UCSD-AML1 (cell line): ENCODE data around the gene ATP9B.

Source experiments
- DNase-seq: peaks from one replicate; lab custom pipeline; 2025; ENCODE audit not compliant: unreplicated experiment; lab: John Stamatoyannopoulos, UW

Gene ATP9B

GRCh38 chr18:79195716-79196683, 126.8 kb downstream of the ATP9B start:
- no peak for DNase-seq

DNA sequence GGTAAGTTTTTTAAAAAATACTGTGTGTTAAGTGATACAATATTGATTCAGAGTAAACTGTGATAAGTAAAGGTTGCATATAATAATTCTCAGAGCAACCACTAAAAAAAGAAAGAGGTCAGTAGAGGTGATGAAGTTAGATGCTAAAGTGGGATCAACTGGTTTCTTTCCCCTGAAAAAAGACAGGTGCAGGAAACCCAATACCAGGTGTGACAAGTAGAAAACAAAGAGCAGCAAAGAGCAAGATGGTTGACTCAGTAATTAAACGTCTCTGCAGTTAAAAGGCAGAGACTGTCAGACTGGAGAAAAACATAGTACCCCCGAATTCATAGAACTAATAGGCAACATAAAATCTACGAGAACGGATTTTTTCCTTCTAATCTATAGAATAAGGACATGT, 128.3 kb downstream of the ATP9B start:
- no peak for DNase-seq

GRCh38 chr18:79199691-79200374, 130.6 kb downstream of the ATP9B start:
- DNase-seq = no peak

DNA sequence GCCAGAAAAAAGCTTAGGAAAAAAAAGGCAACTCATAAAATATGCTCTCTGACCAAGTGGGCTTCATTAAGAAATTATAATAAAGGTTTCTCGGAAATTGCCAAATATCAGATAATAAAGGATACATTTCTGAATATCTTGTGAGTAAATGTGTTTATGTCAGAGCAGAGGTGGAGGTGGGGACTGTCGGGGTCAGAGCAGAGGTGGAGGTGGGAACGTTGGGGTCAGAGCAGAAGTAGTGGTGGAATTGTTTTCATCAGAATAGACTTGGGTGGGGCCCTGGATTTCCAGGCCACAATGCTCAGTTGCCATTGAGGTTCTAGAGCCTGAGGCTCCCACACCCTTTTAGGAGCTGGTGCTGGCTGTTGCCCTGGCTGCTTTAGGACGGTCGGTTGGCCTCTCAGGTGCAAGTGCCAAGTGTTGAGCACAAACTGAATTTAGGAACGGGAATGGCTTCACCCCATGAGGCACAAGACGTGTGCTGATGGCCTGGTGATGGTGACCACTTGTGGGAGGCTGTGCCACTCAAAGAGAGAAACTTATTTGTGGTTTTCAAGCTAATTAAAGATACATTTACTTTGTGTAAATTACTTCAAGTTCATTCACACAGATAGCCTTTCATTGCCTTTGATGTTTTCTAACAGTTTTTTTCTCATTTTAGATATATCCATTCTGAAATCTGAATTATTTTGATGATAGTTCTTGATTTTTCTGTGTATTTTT, 131.5 kb downstream of the ATP9B start:
- DNase-seq = no peak

GRCh38 chr18:79203017-79203605, 133.9 kb downstream of the ATP9B start:
- no peak for DNase-seq

DNA sequence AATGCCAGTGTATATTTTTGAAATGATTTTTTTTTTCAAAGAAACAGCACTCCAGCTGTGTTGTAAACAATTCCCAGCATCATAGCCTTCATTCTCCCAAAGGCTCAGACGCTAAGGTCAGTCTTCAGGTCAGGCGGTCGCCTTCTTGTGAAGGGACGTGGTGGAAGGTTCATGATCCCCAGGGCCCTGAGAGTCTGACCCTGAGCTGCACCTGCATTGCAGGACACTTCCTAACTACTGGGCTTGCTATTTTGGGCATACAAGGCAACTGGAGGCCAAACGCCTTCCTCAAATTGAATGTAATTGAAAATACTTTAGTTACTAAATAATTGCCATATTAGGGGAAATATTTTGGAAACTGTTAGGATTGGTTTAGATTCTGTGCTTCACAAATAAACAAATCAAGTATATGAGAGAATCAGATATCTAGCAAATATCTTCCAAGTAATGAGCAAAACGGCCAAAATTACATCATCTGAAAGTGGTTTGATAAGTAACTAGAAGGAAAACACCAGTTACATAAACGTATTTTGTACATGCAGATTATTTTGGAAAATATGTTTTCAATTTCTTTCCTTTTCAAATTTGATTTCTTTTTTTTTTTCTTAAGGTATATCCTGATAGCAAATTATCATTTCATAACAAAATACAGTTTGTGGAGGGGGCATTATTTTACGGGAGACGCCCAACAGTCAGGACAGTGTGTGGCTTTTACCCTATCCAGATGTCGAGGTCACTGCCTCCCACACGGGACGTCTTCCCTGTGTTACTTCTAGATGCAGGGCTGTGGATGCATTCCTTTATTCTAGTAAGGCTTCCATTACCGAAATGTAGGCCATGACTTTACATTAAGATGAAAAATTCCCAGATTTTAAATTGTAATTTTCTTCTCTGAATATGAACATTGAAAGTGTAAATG, 136.0 kb downstream of the ATP9B start:
- no peak for DNase-seq

DNA sequence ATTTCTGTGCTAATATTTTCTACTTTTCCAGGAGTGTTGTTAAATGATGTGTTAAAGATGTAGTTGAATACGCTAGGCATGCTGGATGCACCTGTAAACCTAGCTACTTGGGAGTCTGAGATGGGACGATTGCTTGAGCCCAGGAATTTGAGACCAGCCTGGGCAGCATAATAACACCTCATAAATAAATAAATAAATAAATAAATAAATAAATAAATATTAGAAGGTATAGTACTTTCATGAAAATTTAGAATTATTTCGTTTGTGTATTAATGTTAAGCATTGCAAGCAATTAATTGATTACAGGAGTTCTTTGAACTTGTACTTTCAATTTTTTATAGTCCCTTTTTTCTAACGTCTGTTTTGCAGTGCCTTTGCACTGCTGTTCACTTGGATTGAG, 137.2 kb downstream of the ATP9B start:
- DNase-seq = no peak

DNA sequence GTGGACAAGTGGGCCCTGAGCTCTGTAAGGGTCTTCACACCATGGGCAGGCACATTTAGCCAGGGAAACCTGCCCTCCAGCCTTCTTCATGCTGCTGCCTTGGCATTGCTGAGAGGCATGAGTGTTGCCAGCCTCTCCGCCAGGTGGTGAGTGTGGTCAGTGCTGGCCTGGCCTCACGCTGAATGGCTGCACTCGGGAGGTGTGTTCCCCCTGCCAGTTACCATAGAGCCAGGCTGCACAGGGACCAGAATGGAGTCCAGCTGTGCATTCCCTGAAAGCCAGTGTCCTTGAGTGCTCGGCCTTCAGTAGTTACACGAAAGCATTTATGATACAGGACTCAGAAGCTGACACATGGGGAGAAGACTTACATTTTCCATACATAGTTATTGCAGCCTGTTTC, 139.7 kb downstream of the ATP9B start:
- DNase-seq = no peak

DNA sequence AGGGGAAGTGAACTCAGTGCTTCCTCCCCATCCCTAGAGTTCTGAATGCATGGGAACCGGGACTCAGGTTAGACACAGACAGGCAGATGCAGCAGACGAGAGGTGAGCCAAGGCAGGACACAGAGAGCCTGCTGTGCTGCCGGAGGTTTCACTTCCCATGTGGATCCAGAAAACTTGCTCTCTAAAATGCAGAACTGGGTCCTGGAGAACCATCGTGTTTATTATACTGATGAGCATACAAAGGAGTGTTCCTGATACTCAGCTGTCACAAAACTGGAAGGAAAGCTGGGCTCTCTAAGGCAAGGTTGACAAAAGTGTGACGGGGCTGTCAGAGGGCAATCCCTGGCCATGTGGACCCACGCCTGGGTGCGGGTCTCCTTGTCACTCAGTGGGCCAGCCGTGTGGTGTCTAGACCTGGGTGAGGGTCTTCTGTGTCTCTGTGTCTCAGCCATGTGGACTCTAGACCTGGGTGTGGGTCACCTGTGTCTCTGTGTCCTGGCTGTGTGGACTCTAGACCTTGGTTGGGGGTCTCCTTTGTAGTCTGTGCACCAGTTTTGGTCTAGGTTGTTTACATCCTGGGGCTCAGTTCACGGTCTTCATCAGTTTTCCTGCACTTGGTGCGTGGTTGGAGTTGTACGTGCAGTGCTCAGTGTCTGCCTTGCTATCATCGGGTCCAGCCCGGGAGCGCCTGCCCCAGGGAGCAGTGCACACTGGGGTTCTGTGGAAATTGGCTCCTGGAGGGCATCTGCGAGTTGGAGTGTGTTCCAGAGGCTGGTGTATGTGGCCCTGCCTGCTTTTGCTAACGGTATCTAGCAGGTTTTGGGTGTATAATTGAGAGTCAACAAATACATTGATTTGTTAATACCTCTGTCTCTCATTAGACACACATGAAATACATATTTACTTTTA, 141.1 kb downstream of the ATP9B start:
- no peak for DNase-seq

DNA sequence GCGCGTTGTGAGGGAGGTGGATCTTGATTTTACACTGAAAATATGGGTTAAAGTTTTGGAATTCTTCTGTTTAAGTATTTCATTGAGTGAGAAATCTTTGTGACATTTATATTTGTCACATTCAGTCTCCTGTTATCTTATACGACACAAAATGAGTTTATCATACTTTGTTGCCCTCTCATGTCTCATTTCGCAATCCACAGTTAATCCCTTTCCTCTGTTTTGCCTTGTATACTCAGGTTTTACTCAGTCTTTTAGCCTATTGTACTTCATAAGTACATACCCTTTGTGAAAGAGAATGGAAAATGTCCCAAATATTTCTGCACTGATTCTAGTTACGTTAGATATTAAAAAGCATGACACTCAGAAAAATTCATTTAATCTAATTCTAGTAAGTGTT, 142.7 kb downstream of the ATP9B start:
- DNase-seq = no peak

- no peak for DNase-seq
Measured at GRCh38 chr18:79214056-79214455, 144.9 kb downstream of the ATP9B start.

- no peak for DNase-seq
Measured at GRCh38 chr18:79216176-79216575, 147.0 kb downstream of the ATP9B start.

DNA sequence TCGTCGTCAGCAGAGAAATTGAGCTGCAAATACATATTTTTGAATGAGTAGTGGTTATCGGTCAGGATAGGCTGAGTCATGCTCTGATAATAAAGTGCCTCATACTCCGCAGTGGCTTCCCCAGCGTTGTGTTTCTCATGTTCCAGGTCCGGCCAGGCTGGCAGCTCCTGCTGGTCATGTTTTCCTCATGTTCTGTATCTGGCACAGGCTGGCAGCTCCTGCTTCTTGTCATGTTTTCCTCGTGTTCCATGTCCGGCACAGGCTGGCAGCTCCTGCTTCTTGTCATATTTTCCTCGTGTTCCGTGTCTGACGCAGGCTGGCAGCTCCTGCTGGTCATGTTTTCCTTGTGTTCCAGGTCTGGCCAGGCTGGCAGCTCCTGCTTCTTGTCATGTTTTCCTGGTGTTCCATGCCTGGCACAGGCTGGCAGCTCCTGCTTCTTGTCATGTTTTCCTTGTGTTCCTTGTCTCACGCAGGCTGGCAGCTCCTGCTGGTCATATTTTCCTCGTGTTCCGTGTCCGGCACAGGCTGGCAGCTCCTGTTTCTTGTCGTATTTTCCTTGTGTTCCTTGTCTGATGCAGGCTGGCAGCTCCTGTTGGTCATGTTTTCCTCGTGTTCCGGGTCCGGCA, 148.9 kb downstream of the ATP9B start:
- DNase-seq = no peak

GRCh38 chr18:79218605-79219190, 149.5 kb downstream of the ATP9B start:
- DNase-seq = no peak

DNA sequence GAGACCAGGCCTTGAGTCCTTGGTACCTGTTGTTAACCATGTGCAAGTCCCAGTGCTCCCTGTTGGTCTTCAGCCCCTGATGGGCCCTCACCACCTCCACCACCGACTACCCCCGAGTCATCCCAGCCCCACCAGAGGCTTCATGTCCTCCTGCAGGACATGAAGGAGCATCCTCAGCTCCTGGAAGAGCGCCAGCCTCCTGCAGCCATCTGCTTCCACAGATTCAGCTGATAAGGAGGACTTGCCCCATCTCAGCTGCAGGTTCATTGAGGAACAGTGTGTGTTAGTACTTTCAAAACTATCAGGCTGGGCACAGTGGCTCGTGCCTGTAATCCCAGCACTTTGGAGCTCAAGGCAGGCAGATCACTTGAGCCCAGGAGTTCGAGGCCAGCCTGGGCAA, 151.9 kb downstream of the ATP9B start:
- DNase-seq = no peak

DNA sequence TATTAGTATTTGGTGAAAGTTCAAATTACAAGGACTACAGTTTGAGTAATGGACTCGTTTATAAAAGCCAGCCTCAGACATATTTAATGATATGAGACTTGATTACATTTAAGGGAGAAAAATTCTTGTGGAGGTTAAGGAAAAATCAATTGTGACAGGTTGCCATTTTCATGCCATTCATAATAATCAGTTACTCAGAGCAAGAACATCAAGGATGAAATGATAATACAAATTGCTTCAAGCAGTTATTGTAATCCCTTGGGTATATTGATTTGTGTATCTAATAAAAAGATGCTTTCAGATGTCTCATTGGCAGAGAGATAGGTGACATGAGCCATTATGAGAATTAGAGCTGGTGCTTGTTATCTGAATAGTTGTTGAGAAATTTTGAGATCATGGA, 153.6 kb downstream of the ATP9B start:
- DNase-seq = no peak

DNA sequence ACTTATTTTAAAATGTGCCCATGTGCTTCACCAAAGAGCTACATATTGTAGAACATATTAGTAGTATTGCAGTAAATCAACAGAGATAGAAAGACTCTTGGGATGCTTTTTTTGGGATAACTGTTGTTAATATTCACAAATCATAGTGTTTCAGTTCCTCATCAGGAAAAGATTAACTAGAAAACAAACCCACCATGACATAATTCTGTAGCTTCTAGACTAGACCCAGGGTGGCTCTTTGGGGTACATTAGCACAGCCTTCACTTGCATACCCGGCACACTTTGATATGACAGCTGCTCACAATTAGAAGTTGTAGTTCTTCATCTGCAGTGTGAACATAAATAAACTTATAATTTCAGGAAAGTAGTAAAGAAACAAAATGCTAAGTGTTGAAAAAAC, 154.2 kb downstream of the ATP9B start:
- no peak for DNase-seq

GRCh38 chr18:79224381-79224780, 155.2 kb downstream of the ATP9B start:
- no peak for DNase-seq
